Ovary (tissue), 3 donors: ENCODE data around the gene IL2.

ENCODE experiments used
- CTCF ChIP-seq, 3 donors: fragments of 450-650 bp in 2 of 3; fragments of 200-600 bp in 1 of 3; IDR thresholded peaks; one replicate each; pipeline versions ENCODE4 v1.5.1 to v1.8.0; 2016 to 2022; ENCODE audit warnings: antibody characterized with exemption in 3 of 3, mild to moderate bottlenecking in 1 of 3
- POLR2A ChIP-seq: fragments of 450-650 bp; IDR thresholded peaks from one replicate; pipeline ENCODE4 v1.6.1; 2017; ENCODE audit warnings: antibody characterized with exemption, mild to moderate bottlenecking, moderate library complexity
- donor health status: DM: no; HTN: no; CAD: no.

- no peak for TF ChIP-seq POLR2A
- TF ChIP-seq CTCF (IDR thresholded peaks at IDR 0.05), result no peak
Measured at GRCh38 chr4:122479935-122480416, 23.5 kb upstream of the IL2 start.
